Endothelial cell (in vitro differentiated cells): ENCODE measurements around the gene TMEM203. TPM values are rescaled to one million over a fixed set of nuclear protein-coding genes. Genes with fewer than 3 reads are reported as not detected.

Source experiments
- DNase-seq: peaks from one replicate; pipeline ENCODE4 v3.0.0; 2021; ENCODE audit warnings: low spot score
- H3K27ac Mint-ChIP-seq: one replicate; pipeline ENCODE4 v1.8.0; 2021; ENCODE audit warnings: mixed read lengths, inconsistent platforms; ENCODE audit not compliant: unreplicated experiment
- H3K27me3 Mint-ChIP-seq: one replicate; pipeline ENCODE4 v1.8.0; 2021; ENCODE audit warnings: mild to moderate bottlenecking, moderate library complexity, mixed read lengths, inconsistent platforms; ENCODE audit not compliant: unreplicated experiment
- H3K36me3 Mint-ChIP-seq: one replicate; pipeline ENCODE4 v1.8.0; 2021; ENCODE audit warnings: mild to moderate bottlenecking, low read depth, mixed read lengths, inconsistent platforms; ENCODE audit not compliant: unreplicated experiment
- H3K4me1 Mint-ChIP-seq: one replicate; pipeline ENCODE4 v1.8.0; 2021; ENCODE audit warnings: mild to moderate bottlenecking, mixed read lengths, inconsistent platforms; ENCODE audit not compliant: unreplicated experiment
- H3K4me3 Mint-ChIP-seq: one replicate; pipeline ENCODE4 v1.8.0; 2021; ENCODE audit warnings: mild to moderate bottlenecking, mixed read lengths, inconsistent platforms; ENCODE audit not compliant: unreplicated experiment
- H3K9me3 Mint-ChIP-seq: one replicate; pipeline ENCODE4 v1.8.0; 2021; ENCODE audit warnings: mixed read lengths, inconsistent platforms; ENCODE audit not compliant: unreplicated experiment
- total RNA-seq: library from RNA; stranded (reverse); fragmentation: NEBNext Ultra II Directional; extraction: Animal tissue kit (Norgen Biotek cat#: 25700); gene quantifications from one replicate; pipeline ENCODE4 v1.2.1, GENCODE V29; 2021; ENCODE audit not compliant: unreplicated experiment
- TF ChIP-seq, protein P1 (sequence below): fragments of 200-600 bp; sonication (generic); IDR thresholded peaks from one replicate; pipeline ENCODE4 v1.5.0; 2021; ENCODE audit warnings: antibody characterized with exemption; ENCODE audit not compliant: unreplicated experiment

TMEM203 gene
- total RNA-seq, 1 donor from 2014 or later: 27.4 TPM

DNA sequence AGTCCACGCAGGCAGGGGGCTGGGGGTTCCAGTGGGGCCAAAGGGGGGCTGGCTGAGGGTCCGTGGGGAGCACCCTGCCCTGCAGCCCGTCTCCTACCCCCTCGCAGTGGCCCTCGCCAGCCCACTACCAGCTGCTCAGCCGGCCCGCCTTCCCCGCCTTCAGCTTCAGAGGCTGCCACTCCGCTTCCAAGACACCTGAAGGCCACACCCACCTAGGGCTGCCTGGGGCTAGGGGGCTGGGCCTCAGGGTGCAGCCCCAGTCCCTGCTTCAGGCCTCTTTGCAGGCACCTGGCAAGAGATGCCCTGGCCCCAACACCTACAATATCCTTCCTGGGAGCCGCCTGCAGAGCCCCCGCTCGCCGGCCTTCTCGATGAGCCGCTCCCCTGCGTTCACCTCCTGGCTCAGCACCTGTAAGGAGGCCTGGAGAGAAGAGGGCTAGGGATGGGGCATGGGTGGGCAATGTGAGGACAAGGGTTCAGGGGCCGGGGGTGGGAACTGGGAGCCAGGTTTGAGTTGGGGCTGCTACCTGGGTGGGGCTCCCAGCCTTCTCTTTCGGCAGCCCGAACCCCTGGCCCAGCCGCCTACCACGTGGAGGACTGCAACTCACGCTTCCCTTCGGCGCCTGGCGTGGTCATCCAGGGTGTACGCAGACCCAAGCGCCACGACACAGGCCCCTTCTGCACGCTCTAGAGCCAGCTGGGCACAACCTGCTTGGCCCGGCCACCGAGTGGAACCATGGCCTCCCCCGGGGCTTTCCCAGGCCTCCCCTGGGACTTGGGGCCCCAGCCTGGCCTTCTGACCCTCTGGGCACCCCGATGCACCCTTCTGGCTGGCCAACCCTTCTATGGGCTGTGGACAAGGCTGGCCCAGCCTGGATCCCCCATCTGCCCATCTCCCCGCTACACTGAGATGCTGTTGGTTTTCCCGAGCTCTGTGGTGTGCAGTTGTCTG lies 47.4 kb upstream of the TMEM203 start:
- TF ChIP-seq, protein P1, sequence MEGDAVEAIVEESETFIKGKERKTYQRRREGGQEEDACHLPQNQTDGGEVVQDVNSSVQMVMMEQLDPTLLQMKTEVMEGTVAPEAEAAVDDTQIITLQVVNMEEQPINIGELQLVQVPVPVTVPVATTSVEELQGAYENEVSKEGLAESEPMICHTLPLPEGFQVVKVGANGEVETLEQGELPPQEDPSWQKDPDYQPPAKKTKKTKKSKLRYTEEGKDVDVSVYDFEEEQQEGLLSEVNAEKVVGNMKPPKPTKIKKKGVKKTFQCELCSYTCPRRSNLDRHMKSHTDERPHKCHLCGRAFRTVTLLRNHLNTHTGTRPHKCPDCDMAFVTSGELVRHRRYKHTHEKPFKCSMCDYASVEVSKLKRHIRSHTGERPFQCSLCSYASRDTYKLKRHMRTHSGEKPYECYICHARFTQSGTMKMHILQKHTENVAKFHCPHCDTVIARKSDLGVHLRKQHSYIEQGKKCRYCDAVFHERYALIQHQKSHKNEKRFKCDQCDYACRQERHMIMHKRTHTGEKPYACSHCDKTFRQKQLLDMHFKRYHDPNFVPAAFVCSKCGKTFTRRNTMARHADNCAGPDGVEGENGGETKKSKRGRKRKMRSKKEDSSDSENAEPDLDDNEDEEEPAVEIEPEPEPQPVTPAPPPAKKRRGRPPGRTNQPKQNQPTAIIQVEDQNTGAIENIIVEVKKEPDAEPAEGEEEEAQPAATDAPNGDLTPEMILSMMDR: no peak
- H3K27me3 Mint-ChIP-seq: peaks cover 6% of the 10 kb centered on the region
- no peak overlapping the region for H3K27ac Mint-ChIP-seq
- no peaks in the 10 kb centered on the region for H3K9me3 Mint-ChIP-seq
- H3K36me3 Mint-ChIP-seq: no peaks in the 10 kb centered on the region
- H3K4me3 Mint-ChIP-seq: no peak overlapping the region
- no peak for DNase-seq
- H3K4me1 Mint-ChIP-seq: peaks cover 13% of the 10 kb centered on the region

DNA sequence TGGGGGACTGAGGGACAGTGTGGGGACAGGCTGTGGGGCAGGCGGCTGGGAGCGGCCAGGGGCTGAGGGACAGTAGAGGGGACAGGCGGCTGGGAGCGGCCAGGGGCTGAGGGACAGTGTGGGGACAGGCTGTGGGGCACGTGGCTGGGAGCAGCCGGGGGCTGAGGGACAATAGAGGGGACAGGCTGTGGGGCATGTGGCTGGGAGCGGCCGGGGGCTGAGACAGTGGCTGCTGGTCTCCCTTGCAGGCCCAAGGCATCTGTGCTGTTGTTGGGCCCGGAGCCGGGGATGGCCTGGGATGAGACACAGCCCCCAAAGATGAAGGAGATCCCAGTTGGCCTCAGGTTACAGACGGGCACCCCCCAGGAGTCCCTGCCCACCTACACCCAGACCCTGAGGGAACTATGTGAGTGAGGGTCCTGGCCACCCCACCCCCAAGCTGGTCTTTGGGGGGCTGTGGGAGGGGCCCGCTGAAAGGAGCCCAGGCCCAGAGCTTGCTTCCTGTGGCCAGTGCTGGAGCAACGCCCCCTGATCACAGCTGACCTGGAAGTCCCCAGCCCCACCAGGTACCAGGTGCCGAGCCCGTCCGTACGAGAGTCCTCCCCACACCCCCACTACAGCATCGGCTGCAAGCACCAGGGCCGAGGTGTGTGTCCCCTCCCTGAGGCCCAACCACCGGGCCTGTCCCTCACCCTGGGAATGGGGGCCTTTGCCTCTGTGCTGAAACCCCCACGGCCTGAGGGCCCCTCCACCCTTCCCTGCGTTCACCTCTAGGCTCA lies 46.2 kb upstream of the TMEM203 start:
- Mint-ChIP-seq H3K9me3 (no peaks in the 10 kb centered on the region), H3K4me3 (no peak overlapping the region), H3K36me3 (no peaks in the 10 kb centered on the region), H3K27me3 (peaks cover 4% of the 10 kb centered on the region), H3K4me1 (peaks cover 10% of the 10 kb centered on the region), H3K27ac (no peak overlapping the region)
- no peak for DNase-seq
- TF ChIP-seq, protein P1: no peak

DNA sequence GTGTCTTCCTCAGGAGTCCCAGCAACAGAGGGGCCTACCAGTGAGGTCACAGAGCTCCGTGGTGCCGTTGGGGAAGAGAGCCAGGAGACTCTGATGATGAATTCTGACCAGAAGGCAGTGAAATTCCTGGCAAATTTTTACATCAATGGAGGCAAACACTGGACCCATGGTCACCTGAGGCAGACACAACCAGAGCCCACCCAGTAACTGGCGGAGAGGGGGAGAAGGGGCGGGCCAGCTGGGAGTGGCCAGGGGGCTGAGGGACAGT lies 45.7 kb upstream of the TMEM203 start, which contains the start of gene STPG3:
TSS of gene STPG3 (plus strand) at position 93 of the 268 bp plus-strand sequence. CDS start at position 94, 1 bp downstream.
- Mint-ChIP-seq H3K4me1 (peaks cover 4% of the 10 kb centered on the region), H3K4me3 (no peak within 1 kb of the TSS), H3K27me3 (peaks cover 4% of the 10 kb centered on the region), H3K36me3 (no peaks in the 10 kb centered on the region), H3K9me3 (no peaks in the 10 kb centered on the region), H3K27ac (no peak within 1 kb of the TSS)
- TF ChIP-seq, protein P1: no peak
- DNase-seq: no peak

DNA sequence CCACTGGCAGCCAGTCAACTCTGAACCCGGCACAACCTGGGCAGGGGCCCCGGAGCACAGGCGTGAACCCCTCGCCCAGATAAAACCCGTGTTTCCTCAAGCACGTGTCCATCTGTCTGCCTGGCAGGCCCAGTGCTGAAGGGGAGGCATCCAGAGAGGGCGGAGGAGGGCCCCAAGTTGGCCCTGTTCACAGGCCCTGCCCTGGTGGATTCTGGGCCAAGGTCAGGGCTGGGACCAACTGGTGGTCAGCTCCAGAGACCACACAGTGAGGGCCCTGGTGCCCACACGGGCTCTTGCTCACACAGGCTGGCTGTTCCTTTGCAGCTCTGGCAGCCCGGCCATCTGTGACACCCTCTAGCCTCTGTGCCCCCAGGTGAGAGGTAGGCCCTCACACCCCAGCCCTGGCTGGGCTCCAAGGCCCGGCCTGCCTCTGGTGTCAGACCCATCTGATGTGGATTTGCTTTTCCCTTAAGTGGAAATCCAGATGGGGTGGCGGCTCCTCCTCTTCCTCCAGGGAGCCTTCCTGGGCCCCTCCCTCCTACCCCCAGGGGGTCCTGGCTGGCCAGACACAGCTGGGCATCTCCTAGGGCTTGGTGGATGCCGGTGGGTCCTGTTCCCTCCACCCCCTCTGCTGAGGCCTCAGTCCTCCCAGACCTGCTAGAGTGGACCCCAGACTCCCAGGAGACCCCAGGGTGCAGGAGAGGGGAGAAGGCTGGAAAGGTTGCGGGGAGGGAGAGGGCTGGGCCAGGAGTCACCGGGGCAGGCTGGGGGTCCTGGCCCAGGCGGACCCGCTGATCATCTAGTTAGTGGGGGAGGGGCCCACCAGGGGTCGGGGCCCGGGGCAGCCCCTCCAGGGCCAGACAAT lies 45.1 kb upstream of the TMEM203 start:
- H3K4me3 Mint-ChIP-seq: no peak overlapping the region
- H3K4me1 Mint-ChIP-seq: peaks cover 3% of the 10 kb centered on the region
- H3K27ac Mint-ChIP-seq: no peak overlapping the region
- DNase-seq: no peak
- TF ChIP-seq, protein P1: no peak
- H3K36me3 Mint-ChIP-seq: no peaks in the 10 kb centered on the region
- peaks cover 4% of the 10 kb centered on the region for H3K27me3 Mint-ChIP-seq
- H3K9me3 Mint-ChIP-seq: no peaks in the 10 kb centered on the region
